ENCODE data around the gene ARPIN.

ARPIN gene

DNA sequence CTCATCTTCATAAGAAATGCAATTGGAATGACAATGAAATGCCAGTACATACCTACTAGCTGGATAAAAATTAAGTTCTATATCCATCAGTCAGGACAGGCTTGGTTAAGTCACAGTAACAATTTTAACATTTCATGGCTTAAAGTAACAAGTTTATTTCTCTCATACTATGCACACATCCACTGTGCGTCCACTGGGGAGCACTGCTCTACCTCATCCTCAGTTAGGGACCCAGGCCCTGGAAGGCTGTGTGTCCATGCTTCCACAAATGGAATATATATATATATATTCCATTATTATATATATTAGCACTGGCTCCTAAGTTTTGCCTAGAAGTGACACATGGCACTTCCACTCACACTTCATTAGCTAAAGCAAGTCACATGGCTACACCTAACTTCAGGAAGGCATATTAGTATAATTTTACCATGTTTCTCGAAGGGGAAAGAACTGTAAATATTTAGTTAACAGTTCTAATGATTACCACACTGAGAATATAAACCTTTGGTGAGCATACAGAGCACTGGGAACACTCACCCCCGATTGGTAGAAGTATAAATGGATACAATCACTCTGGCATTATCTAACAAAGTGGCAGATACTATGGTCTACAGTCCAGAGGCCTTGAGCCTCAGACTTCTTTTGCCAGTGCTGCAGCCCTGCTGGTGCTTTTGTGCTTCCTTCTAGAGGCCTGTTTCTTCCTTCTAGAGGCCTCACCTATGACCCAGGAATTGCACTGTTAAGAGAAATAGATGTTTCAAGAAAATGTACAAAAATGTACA lies 47.6 kb downstream of the ARPIN start:
- TF ChIP-seq, protein P1, sequence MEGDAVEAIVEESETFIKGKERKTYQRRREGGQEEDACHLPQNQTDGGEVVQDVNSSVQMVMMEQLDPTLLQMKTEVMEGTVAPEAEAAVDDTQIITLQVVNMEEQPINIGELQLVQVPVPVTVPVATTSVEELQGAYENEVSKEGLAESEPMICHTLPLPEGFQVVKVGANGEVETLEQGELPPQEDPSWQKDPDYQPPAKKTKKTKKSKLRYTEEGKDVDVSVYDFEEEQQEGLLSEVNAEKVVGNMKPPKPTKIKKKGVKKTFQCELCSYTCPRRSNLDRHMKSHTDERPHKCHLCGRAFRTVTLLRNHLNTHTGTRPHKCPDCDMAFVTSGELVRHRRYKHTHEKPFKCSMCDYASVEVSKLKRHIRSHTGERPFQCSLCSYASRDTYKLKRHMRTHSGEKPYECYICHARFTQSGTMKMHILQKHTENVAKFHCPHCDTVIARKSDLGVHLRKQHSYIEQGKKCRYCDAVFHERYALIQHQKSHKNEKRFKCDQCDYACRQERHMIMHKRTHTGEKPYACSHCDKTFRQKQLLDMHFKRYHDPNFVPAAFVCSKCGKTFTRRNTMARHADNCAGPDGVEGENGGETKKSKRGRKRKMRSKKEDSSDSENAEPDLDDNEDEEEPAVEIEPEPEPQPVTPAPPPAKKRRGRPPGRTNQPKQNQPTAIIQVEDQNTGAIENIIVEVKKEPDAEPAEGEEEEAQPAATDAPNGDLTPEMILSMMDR (IDR thresholded peaks at IDR 0.05; ENCODE audit: low read depth, low read length, missing control alignments): no peak
- DNase-seq (ENCODE audit: low read depth): no peak
- no peak overlapping the region for H3K4me3 ChIP-seq (ENCODE audit: low read depth, low read length)

DNA sequence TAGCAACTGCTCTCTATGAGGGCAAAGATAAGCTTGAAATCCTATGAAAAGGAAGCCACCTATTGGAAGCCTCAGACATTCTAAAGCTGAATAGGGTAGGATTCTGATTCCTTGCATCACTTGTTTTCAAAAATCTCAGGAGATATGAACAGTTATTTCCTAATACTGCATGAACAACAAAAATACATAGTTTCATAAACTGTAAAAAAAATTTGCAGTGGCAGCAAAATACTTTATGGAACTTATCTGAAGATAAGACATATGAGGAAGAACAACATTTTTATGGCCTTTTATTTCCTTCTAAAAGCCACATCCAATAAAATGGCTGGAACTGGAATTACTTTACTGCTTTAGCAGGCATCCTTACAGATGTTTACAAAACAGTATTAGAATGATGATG lies 48.8 kb downstream of the ARPIN start:
- DNase-seq (ENCODE audit: low read depth): no peak
- no peak overlapping the region for H3K4me3 ChIP-seq (ENCODE audit: low read depth, low read length)
- TF ChIP-seq, protein P1 (IDR thresholded peaks at IDR 0.05; ENCODE audit: low read depth, low read length, missing control alignments): no peak

DNA sequence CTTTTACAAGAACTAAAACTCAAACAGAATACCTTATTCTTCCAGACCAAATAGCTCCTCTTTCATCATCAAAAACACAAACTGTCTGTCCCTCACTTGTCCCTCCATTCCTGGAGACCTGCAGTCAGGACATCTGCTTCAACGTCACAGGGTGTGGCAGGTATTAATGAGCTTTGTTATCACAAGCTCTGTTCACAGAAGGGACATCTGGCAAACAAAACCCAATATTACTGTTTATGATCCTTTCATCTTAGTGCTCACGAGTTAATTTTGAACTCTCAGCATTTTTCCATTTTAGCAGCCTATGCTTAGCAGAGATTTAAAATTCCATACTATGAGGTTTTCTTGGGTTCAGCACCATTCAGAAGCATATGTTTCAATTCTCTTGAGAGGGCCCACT lies 51.9 kb downstream of the ARPIN start:
- TF ChIP-seq, protein P1 (IDR thresholded peaks at IDR 0.05; ENCODE audit: low read depth, low read length, missing control alignments): no peak
- H3K4me3 ChIP-seq (ENCODE audit: low read depth, low read length): no peak overlapping the region
- DNase-seq (ENCODE audit: low read depth): no peak

DNA sequence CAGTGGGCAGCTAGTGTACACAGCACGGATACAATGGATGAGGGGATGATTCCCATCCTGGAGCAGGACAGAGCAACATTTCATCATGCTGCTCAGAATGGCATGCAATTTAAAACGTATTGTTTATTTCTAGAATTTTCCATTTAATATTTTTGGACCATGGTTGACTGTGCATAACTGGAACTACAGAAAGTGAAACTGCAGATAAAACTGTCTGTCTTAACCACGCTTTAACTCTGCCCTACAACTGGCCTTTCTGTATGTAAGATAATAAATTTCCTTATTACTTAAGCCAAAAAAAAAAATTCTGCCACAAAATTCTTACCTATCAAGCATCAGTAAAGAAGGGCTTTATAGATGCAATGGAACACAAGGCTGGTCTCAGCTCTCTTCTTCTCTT lies 52.3 kb downstream of the ARPIN start:
- H3K4me3 ChIP-seq (ENCODE audit: low read depth, low read length): no peak overlapping the region
- DNase-seq (ENCODE audit: low read depth): no peak
- TF ChIP-seq, protein P1 (IDR thresholded peaks at IDR 0.05; ENCODE audit: low read depth, low read length, missing control alignments): no peak

GRCh38 chr15:89858661-89859458 lies 53.9 kb downstream of the ARPIN start:
- H3K4me3 ChIP-seq (ENCODE audit: low read depth, low read length): no peak overlapping the region
- no peak for DNase-seq (ENCODE audit: low read depth)
- TF ChIP-seq, protein P1 (IDR thresholded peaks at IDR 0.05; ENCODE audit: low read depth, low read length, missing control alignments): no peak

GRCh38 chr15:89857673-89858072 lies 55.1 kb downstream of the ARPIN start:
- TF ChIP-seq, protein P1 (IDR thresholded peaks at IDR 0.05; ENCODE audit: low read depth, low read length, missing control alignments): no peak
- H3K4me3 ChIP-seq (ENCODE audit: low read depth, low read length): no peak overlapping the region
- DNase-seq (ENCODE audit: low read depth): no peak
